A673 (cell line): ENCODE data around the gene RNU4-1.

Source experiments
- EZH2 ChIP-seq: fragments of 200-600 bp; sonication (generic); IDR thresholded peaks from 2 replicates; pipeline ENCODE4 v1.6.1; 2017; ENCODE audit warnings: borderline replicate concordance, low read depth, mild to moderate bottlenecking, mixed read lengths, antibody characterized with exemption, low read length; ENCODE audit not compliant: poor library complexity, severe bottlenecking
- TF ChIP-seq, protein P1 (sequence below): fragments of 300-800, 200-600 bp; sonication (generic); conservative IDR thresholded peaks from 2 replicates; pipeline ENCODE4 v1.5.1; 2017; ENCODE audit warnings: low read depth, mild to moderate bottlenecking, antibody characterized with exemption, low read length, moderate library complexity, mixed read lengths

DNA sequence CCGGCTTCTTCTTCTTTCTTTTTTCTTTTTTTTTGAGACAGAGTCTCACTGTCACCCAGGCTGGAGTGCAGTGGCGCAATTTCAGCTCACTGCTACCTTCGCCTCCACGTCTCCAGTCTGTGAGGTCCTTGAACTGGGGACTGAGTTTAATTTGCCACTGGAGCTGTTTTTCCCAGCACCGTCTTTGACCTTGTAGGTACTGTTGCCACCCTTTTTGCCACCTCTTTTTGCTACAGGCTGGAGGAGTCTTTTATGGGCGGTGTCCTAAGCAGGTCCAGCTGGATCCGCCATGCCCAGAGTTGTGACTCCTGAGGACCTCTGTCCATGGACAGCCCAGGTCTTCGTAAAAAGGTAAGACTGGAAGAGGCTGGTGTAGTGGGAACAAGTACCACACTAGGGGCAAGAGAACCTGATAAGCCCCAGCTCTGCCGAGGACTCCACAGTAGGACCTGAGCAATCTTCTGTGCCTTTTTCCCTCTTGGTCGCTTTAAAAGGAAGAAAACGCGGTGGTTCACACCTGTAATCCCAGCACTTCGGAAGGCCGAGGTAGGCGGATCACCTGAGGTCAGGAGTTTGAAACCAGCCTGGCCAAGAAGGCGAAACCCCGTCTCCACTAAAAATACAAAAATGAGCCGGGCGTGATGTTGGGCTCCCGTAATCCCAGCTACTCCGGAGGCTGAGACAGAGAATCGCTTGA is 2.3 kb downstream of the RNU4-1 start:
- TF ChIP-seq, protein P1, sequence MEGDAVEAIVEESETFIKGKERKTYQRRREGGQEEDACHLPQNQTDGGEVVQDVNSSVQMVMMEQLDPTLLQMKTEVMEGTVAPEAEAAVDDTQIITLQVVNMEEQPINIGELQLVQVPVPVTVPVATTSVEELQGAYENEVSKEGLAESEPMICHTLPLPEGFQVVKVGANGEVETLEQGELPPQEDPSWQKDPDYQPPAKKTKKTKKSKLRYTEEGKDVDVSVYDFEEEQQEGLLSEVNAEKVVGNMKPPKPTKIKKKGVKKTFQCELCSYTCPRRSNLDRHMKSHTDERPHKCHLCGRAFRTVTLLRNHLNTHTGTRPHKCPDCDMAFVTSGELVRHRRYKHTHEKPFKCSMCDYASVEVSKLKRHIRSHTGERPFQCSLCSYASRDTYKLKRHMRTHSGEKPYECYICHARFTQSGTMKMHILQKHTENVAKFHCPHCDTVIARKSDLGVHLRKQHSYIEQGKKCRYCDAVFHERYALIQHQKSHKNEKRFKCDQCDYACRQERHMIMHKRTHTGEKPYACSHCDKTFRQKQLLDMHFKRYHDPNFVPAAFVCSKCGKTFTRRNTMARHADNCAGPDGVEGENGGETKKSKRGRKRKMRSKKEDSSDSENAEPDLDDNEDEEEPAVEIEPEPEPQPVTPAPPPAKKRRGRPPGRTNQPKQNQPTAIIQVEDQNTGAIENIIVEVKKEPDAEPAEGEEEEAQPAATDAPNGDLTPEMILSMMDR, result no peak
- TF ChIP-seq EZH2, result no peak
